Fibroblast of pulmonary artery (primary cell): ENCODE data around the gene JAG2.
"Not testable (repeated sequence)": the region's sequence is repeated elsewhere in the genome, so short reads cannot be mapped to it uniquely, and the experiment has no call there.

Experiments used
- DNase-seq: peaks from one replicate; pipeline ENCODE4 v3.0.0-alpha.2; 2010; ENCODE audit warnings: low read depth
- H3K4me3 ChIP-seq: replicated peaks from 2 replicates; pipeline ENCODE4 v1.5.1; 2011; ENCODE audit warnings: low read depth, mild to moderate bottlenecking, control low read depth, low read length, moderate library complexity
- CTCF ChIP-seq: IDR thresholded peaks from 2 replicates; pipeline ENCODE4 v1.5.1; 2011; ENCODE audit warnings: mild to moderate bottlenecking, control low read depth, low read length, inconsistent platforms; ENCODE audit errors: missing control alignments

Gene JAG2

DNA sequence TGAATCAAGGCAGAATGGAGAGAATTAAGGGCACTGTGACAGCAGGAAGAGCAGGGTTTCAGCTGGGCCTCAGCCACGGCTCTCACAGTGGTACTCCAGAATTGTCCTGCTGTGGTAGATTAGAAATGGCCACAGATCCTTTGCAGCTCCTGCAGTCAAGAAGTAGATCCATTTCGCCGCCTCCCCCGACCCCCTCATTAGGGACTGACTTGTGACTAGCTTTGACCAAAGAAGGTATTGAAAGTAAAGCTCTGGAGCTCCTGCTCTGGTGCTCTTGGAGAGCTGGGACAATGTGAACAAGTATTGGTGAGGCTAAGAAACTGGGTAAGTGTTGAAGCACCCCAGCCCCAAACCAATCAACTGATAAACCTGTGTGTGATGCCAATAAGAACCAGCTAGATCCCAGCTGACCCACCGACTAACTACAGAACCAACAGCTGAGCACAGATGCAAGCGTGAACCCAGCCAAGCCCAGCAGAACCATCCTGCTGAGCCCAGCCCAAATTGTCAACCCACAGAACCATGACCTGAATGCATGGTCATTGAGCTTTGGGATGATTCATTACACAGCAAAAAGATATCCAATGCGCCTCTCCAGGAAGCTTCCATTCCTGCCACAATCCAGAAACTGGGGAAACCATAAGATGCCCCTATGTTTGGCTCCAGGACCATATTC is 50.7 kb downstream of the JAG2 start:
- no peak for DNase-seq
- H3K4me3 ChIP-seq = no peak overlapping the region
- no peak for TF ChIP-seq CTCF

- no peak for DNase-seq
- TF ChIP-seq CTCF = no peak
- H3K4me3 ChIP-seq = no peak overlapping the region
Observed at GRCh38 chr14:105117257-105117646, 51.3 kb downstream of the JAG2 start.

GRCh38 chr14:105116451-105117256 is 51.9 kb downstream of the JAG2 start:
- no peak overlapping the region for H3K4me3 ChIP-seq
- no peak for TF ChIP-seq CTCF
- DNase-seq = no peak

DNA sequence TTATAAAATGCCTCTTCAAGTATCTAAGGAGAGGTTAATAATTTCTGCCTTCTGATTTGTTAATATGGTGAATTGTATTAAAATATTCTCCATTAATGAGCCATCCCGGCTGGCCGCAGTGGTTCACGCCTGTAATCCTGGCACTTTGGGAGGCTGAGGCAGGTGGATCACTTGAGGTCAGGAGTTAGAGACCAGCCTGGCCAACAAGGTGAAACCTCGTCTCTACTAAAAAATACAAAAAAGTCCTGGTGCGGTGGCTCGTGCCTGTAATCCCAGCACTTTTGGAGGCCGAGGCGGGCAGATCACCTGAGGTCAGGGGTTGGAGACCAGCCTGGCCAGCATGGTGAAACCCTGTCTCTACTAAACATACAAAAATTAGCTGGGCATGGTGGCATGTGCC is 59.3 kb downstream of the JAG2 start:
- not testable (repeated sequence) for DNase-seq, H3K4me3 ChIP-seq

DNA sequence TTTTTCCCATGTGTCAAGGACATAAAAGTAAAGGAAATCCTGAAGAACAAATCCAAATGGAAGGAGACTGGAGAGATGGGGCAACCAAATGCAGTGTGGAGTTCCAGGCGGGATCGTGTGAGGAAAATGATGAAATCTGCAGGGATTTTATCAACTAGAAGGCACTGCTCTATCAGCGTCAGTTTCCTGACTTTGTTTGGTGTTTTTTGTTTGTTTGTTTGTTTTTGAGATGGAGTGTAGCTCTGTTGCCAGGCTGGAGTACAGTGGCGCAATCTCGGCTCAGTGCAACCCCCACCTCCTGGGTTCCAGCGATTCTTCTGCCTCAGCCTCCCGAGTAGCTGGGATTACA is 60.1 kb downstream of the JAG2 start:
- no peak for TF ChIP-seq CTCF
- no peak for DNase-seq
- H3K4me3 ChIP-seq = no peak overlapping the region

DNA sequence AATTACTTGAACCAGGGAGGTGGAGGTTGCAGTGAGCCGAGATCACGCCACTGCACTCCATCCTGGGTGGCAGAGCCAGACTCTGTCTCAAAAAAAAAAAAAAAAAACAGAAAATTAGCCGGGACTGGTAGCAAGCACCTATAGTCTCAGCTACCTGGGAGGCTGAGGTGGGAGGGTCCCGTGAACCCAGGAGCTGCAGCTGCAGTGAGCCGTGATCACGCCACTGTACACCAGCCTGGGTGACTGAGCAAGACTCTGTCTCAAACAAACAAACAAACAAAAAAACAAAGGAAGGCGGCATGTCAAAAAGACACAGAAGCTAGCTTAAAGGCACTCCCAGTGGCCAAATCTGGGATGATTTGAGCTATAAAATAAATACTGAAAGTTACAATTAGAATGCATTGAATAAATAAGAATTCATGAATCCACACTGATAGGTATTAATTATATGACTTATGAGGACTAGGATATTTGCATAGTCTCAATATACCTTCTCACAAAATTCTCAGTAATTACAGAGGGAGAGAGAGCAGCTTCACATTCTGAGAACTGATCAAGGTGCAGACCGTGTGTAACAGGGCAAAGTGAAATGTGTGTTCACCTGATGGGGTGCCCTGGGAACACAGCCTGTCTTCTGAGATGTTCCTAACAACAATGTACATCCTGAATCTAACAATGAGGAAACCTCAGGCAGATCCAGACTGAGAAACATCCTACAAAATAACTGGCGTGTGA is 60.6 kb downstream of the JAG2 start:
- no peak for DNase-seq
- H3K4me3 ChIP-seq = no peak overlapping the region
- TF ChIP-seq CTCF = no peak

- H3K4me3 ChIP-seq = no peak overlapping the region
- no peak for DNase-seq
- TF ChIP-seq CTCF = no peak
Observed at GRCh38 chr14:105107351-105107750, 61.2 kb downstream of the JAG2 start.
